DND-41 (cell line): Measurements from ENCODE around the gene OPRD1.

Experiments used
- EZH2 ChIP-seq: IDR thresholded peaks from 3 replicates; pipeline ENCODE4 v1.6.1; 2012; ENCODE audit warnings: borderline replicate concordance, low read depth, mild to moderate bottlenecking, moderate library complexity, low read length, inconsistent platforms; ENCODE audit not compliant: severe bottlenecking
- TF ChIP-seq, protein P1 (sequence below): IDR thresholded peaks from 2 replicates; pipeline ENCODE4 v1.5.1; 2012; ENCODE audit warnings: borderline replicate concordance, low read length, moderate library complexity, mild to moderate bottlenecking; ENCODE audit not compliant: poor library complexity, severe bottlenecking; ENCODE audit errors: extremely low read depth

DNA sequence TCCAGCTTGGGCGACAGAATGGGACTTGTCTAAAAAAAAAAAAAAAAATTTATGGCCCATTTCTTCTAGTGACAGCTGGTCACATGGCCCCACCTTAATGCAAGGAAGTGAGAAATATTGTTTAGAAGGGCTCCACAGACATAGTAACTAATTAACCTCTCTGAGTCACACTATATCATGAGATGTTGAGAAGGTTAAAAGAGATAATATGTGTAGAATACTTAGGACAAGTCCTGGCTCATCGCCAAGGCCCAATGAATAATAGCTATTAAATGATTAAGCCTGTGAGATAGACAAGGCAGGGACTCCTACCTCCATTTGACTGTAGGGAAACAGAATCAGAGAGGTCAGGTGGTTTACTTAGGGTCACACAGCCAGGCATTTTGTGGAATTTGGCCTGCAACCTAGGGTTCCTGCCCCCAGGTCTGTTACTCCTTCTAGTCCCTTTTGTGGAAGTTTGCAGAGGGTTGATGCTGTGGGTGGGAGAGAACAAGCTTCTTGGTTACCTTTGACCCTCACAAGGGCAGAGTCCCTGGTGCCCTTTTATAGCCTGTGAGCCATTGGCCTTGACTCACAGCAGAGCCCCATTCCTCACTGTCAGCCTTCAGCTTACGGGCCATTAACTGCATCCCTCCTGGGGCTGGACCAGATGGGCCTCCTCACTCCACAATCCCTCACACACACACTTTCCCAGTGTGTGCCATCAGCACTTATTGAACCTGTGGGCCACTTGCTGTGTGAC lies 48.5 kb downstream of the OPRD1 start:
- TF ChIP-seq EZH2 = no peak
- TF ChIP-seq, protein P1, sequence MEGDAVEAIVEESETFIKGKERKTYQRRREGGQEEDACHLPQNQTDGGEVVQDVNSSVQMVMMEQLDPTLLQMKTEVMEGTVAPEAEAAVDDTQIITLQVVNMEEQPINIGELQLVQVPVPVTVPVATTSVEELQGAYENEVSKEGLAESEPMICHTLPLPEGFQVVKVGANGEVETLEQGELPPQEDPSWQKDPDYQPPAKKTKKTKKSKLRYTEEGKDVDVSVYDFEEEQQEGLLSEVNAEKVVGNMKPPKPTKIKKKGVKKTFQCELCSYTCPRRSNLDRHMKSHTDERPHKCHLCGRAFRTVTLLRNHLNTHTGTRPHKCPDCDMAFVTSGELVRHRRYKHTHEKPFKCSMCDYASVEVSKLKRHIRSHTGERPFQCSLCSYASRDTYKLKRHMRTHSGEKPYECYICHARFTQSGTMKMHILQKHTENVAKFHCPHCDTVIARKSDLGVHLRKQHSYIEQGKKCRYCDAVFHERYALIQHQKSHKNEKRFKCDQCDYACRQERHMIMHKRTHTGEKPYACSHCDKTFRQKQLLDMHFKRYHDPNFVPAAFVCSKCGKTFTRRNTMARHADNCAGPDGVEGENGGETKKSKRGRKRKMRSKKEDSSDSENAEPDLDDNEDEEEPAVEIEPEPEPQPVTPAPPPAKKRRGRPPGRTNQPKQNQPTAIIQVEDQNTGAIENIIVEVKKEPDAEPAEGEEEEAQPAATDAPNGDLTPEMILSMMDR = no peak
